Stimulated activated CD8-positive, alpha-beta memory T cell treated with anti-CD3 and anti-CD28 coated beads, Interleukin-4, amount 100 ng/mL, for 4 hours (primary cell): ENCODE measurements around the gene CCDC87.
"Not testable (repeated sequence)": the region's sequence is repeated elsewhere in the genome, so short reads cannot be mapped to it uniquely, and the experiment has no call there.

Source experiments
- DNase-seq, 2 donors: peaks; one replicate each; pipeline ENCODE4 v3.0.0-alpha.2; 2020; ENCODE audit warnings: low read depth in 2 of 2, low spot score in 1 of 2

Gene CCDC87

GRCh38 chr11:66557733-66558326 lies 35.0 kb downstream of the CCDC87 start:
- no peak for DNase-seq

GRCh38 chr11:66556086-66556485 lies 36.8 kb downstream of the CCDC87 start:
- DNase-seq: no peak

- DNase-seq: no peak
Observed at GRCh38 chr11:66555416-66555815, 37.4 kb downstream of the CCDC87 start.

GRCh38 chr11:66554602-66555001 lies 38.3 kb downstream of the CCDC87 start:
- DNase-seq: no peak

GRCh38 chr11:66550887-66551286 lies 42.0 kb downstream of the CCDC87 start:
- no peak for DNase-seq

GRCh38 chr11:66549696-66550095 lies 43.2 kb downstream of the CCDC87 start:
- no peak for DNase-seq

GRCh38 chr11:66548774-66549630 lies 43.9 kb downstream of the CCDC87 start:
- DNase-seq: no peak

- DNase-seq: no peak
Observed at GRCh38 chr11:66548041-66548440, 44.8 kb downstream of the CCDC87 start.

GRCh38 chr11:66547662-66548009 lies 45.2 kb downstream of the CCDC87 start:
- no peak for DNase-seq

GRCh38 chr11:66546966-66547661 lies 45.7 kb downstream of the CCDC87 start:
- no peak for DNase-seq

- no peak for DNase-seq
Observed at GRCh38 chr11:66546368-66546965, 46.4 kb downstream of the CCDC87 start, which contains the start of gene ACTN3. ACTN3 (plus strand) TSS chr11:66546903; CDS start chr11:66546938, 35 bp downstream.

- peak; percentile 54 to 70 for DNase-seq
Observed at GRCh38 chr11:66545701-66546367, 47.0 kb downstream of the CCDC87 start, which contains the start of gene ZDHHC24. ZDHHC24 (minus strand) TSS chr11:66546048; CDS start chr11:66546003, 45 bp downstream.

GRCh38 chr11:66544952-66545351 lies 47.9 kb downstream of the CCDC87 start:
- not testable (repeated sequence) for DNase-seq

- peak in 1 of 2 donors; percentile 35 for DNase-seq
Observed at GRCh38 chr11:66543263-66544107, 49.4 kb downstream of the CCDC87 start.

- DNase-seq: no peak
Observed at GRCh38 chr11:66542362-66542761, 50.5 kb downstream of the CCDC87 start.

- DNase-seq: no peak
Observed at GRCh38 chr11:66541892-66542291, 51.0 kb downstream of the CCDC87 start.

- DNase-seq: not testable (repeated sequence)
Observed at GRCh38 chr11:66540598-66540997, 52.3 kb downstream of the CCDC87 start.
